HepG2 (cell line): ENCODE data around the gene IL17C. TPM values are rescaled to one million over a fixed set of nuclear protein-coding genes. Genes with fewer than 3 reads are reported as not detected.

Experiments used
- AHR ChIP-seq: IDR thresholded peaks from 2 replicates; pipeline ENCODE4 v1.6.1; 2018; ENCODE audit warnings: missing genetic modification reagents, missing compliant biosample characterization
- CBX2 ChIP-seq, 2 experiments: fragments of 200-600 bp in 1 of 2; sonication (generic); formaldehyde crosslinking in 1 of 2; IDR thresholded peaks; 2 replicates each; pipeline versions ENCODE4 v1.7.0 to v1.8.1; 2018 to 2022; ENCODE audit warnings: low read depth in 2 of 2, low read length in 1 of 2, mild to moderate bottlenecking in 1 of 2, missing genetic modification reagents in 1 of 2
- E2F2 ChIP-seq: sonication (generic); formaldehyde crosslinking; IDR thresholded peaks from 2 replicates; pipeline ENCODE4 v1.4.0; 2020; ENCODE audit warnings: missing genetic modification reagents, borderline replicate concordance
- GABPB1 ChIP-seq: IDR thresholded peaks from 2 replicates; pipeline ENCODE4 v1.6.1; 2016; ENCODE audit warnings: mild to moderate bottlenecking, missing genetic modification reagents, moderate library complexity, missing compliant biosample characterization
- HNRNPH1 ChIP-seq: fragments of 200-400 bp; formaldehyde crosslinking; optimal IDR thresholded peaks from 2 replicates; pipeline ENCODE3; 2017; ENCODE audit warnings: mild to moderate bottlenecking, low read depth, low read length
- KDM5A ChIP-seq: fragments of 200-600 bp; sonication (generic); IDR thresholded peaks from 2 replicates; pipeline ENCODE4 v1.7.0; 2018; ENCODE audit warnings: antibody characterized with exemption, mild to moderate bottlenecking, low read length, borderline replicate concordance
- NCOA2 ChIP-seq: sonication (generic); formaldehyde crosslinking; IDR thresholded peaks from 2 replicates; pipeline ENCODE4 v1.8.0; 2022; ENCODE audit warnings: inconsistent platforms
- POLR2AphosphoS2 ChIP-seq: IDR thresholded peaks from 2 replicates; pipeline ENCODE4 v1.6.1; 2011; ENCODE audit warnings: low read depth, low read length, improper control_type of control experiment
- SP140L ChIP-seq: sonication (generic); formaldehyde crosslinking; IDR thresholded peaks from 2 replicates; pipeline ENCODE4 v1.4.0; 2020; ENCODE audit warnings: missing genetic modification reagents, borderline replicate concordance
- TRIM22 ChIP-seq: fragments of 450-650 bp; IDR thresholded peaks from 2 replicates; pipeline ENCODE4 v1.6.1; 2017
- ZHX2 ChIP-seq, 2 experiments: sonication (generic) in 1 of 2; formaldehyde crosslinking in 1 of 2; IDR thresholded peaks; 2 replicates each; pipeline versions ENCODE4 v1.6.1 to v1.9.0; 2014 to 2022; ENCODE audit warnings: antibody characterized with exemption in 1 of 2, borderline replicate concordance in 1 of 2, inconsistent platforms in 1 of 2, low read depth in 1 of 2, missing genetic modification reagents in 1 of 2
- ZMAT5 ChIP-seq: sonication (generic); formaldehyde crosslinking; IDR thresholded peaks from 2 replicates; pipeline ENCODE4 v1.5.0; 2020; ENCODE audit warnings: mild to moderate bottlenecking, low read depth, missing genetic modification reagents, borderline replicate concordance
- ZNF234 ChIP-seq: sonication (generic); formaldehyde crosslinking; conservative IDR thresholded peaks from 2 replicates; pipeline ENCODE4 v1.5.1; 2020; ENCODE audit warnings: mild to moderate bottlenecking, missing genetic modification reagents
- ZNF343 ChIP-seq: sonication (generic); formaldehyde crosslinking; IDR thresholded peaks from 2 replicates; pipeline ENCODE4 v1.4.0; 2020; ENCODE audit warnings: mild to moderate bottlenecking, missing genetic modification reagents
- ZNF619 ChIP-seq: sonication (generic); formaldehyde crosslinking; IDR thresholded peaks from 2 replicates; pipeline ENCODE4 v1.4.0; 2020; ENCODE audit warnings: mild to moderate bottlenecking, missing genetic modification reagents
- ZNF75D ChIP-seq: sonication (generic); formaldehyde crosslinking; IDR thresholded peaks from 2 replicates; pipeline ENCODE4 v1.8.1; 2023; ENCODE audit warnings: missing genetic modification reagents, mild to moderate bottlenecking, borderline replicate concordance
- ZNF761 ChIP-seq: sonication (generic); formaldehyde crosslinking; conservative IDR thresholded peaks from 2 replicates; pipeline ENCODE4 v1.4.0; 2020; ENCODE audit warnings: mild to moderate bottlenecking, missing genetic modification reagents
- ZNF790 ChIP-seq: sonication (generic); formaldehyde crosslinking; IDR thresholded peaks from 2 replicates; pipeline ENCODE4 v1.8.0; 2022; ENCODE audit warnings: missing genetic modification reagents, mild to moderate bottlenecking, borderline replicate concordance
- polyA plus RNA-seq, 8 experiments: library from polyadenylated mRNA; depleted of rRNA in 3 of 8; stranded (reverse) in 7 of 8; unstranded in 1 of 8; fragments of >200 nt; fragmentation: Illumina TruSeq in 4 of 8; extraction: Trizol in 4 of 8; gene quantifications; 2 replicates each; pipeline versions ENCODE4 v1.2.1 to v1.2.3, GENCODE V29; 2011 to 2016; ENCODE audit warnings: low read depth in 4 of 8, missing spikeins in 1 of 8, mixed read lengths in 1 of 8; ENCODE audit not compliant: insufficient read depth in 1 of 8
- total RNA-seq, 5 experiments: library from RNA; depleted of rRNA; stranded (reverse); fragments of >200 nt; fragmentation: Illumina TruSeq; extraction: Trizol; gene quantifications; 2 replicates each; pipeline ENCODE4 v1.2.3, GENCODE V29; 2016; ENCODE audit warnings: low read depth in 1 of 5

The IL17C gene
- total and polyA plus RNA-seq, 2 of the 13 experiments (the other 11 are each of a cell fraction or from before 2014, with no cell fraction given) = not detected

- no peak for TF ChIP-seq ZNF790 (CRISPR knock-in tag)
- peak; percentile 80 for TF ChIP-seq ZNF761 (CRISPR knock-in tag)
- 0 out of 2 replicates have a peak, but pooled peaks have one; percentile 37 for TF ChIP-seq ZNF343 (CRISPR knock-in tag)
- no peak for TF ChIP-seq AHR (CRISPR knock-in tag)
- TF ChIP-seq KDM5A = no peak; the same call in 1 of the 2 replicates
- TF ChIP-seq ZNF619 = no peak
- TF ChIP-seq SP140L (CRISPR knock-in tag) = no peak
- TF ChIP-seq TRIM22 = no peak
- no peak for TF ChIP-seq CBX2 (IDR thresholded peaks at IDR 0.05; ENCODE audit: low read depth, low read length)
- TF ChIP-seq CBX2 (CRISPR knock-in tag; IDR thresholded peaks at IDR 0.05; ENCODE audit: low read depth) = no peak
- TF ChIP-seq E2F2 (CRISPR knock-in tag) = no peak
- TF ChIP-seq ZHX2 (IDR thresholded peaks at IDR 0.05; ENCODE audit: low read depth) = no peak
- TF ChIP-seq ZHX2 (CRISPR knock-in tag; IDR thresholded peaks at IDR 0.05; ENCODE audit: borderline replicate concordance) = no peak
- TF ChIP-seq HNRNPH1 = no peak
- TF ChIP-seq ZMAT5 (CRISPR knock-in tag) = no peak
- TF ChIP-seq GABPB1 = no peak
- TF ChIP-seq NCOA2 (CRISPR knock-in tag) = no peak
- no peak for TF ChIP-seq ZNF75D
- no peak for TF ChIP-seq ZNF234 (CRISPR knock-in tag)
- no peak for TF ChIP-seq POLR2AphosphoS2
Measured at GRCh38 chr16:88597856-88598491, 40.4 kb upstream of the IL17C start (continued).
